Mucosa of descending colon (tissue), 3 donors: ENCODE data around the gene AIF1. TPM values are rescaled to one million over a fixed set of nuclear protein-coding genes. Genes with fewer than 3 reads are reported as not detected.

Source experiments
- ATAC-seq: fragments of 200-7000 bp; cut with Tn5 transposase; one replicate; pipeline ENCODE4 v1.9.1; 2020; ENCODE audit warnings: mild to moderate bottlenecking, moderate library complexity
- DNase-seq, 3 donors: peaks; one replicate each; pipeline ENCODE4 v3.0.0-alpha.2; 2020
- H3K36me3 ChIP-seq: fragments of 200-600 bp; one replicate; pipeline ENCODE4 v1.8.0; 2021; ENCODE audit warnings: low read depth, mild to moderate bottlenecking
- H3K4me1 ChIP-seq: fragments of 200-600 bp; one replicate; pipeline ENCODE4 v1.8.0; 2021; ENCODE audit warnings: low read depth, mild to moderate bottlenecking
- H3K4me3 ChIP-seq: fragments of 200-600 bp; one replicate; pipeline ENCODE4 v1.8.0; 2021; ENCODE audit warnings: mild to moderate bottlenecking
- H3K9me3 ChIP-seq: fragments of 200-600 bp; one replicate; pipeline ENCODE4 v1.8.0; 2021; ENCODE audit warnings: mild to moderate bottlenecking
- intact Hi-C, 2 donors: fragments of 100-400 bp; cut with DNase I in 1 of 2; cut with micrococcal nuclease in 1 of 2; formaldehyde crosslinking; loops; one replicate each; pipeline versions ENCODE4 v1.11.0 to v1.11.1; 2022; cut with DNase I, micrococcal nuclease
- long read RNA-seq, 2 donors: library from polyadenylated mRNA; unstranded; transcript quantifications; one replicate each; pipeline ENCODE4 v2.0.0, GENCODE V29; 2019 to 2021
- total RNA-seq, 3 donors: library from RNA; stranded (reverse); fragmentation: NEBNext Ultra II Directional in 2 of 3; extraction: Animal tissue kit (Norgen Biotek cat#: 25700) in 2 of 3; gene quantifications; one replicate each; pipeline versions ENCODE4 v1.2.1 to v1.2.4, GENCODE V29; 2021 to 2023
- TF ChIP-seq, protein P1 (sequence below): fragments of 200-600 bp; IDR thresholded peaks from one replicate; pipeline ENCODE4 v1.8.0; 2022; ENCODE audit warnings: antibody characterized with exemption, mild to moderate bottlenecking
- donor health status: DM: no; HTN: no; CAD: no; lungs with moderate emphysema.
- donor health status: DM: no; HTN: no; CAD: no.
- donor health status: DM: no; HTN: yes; CAD: no.

Gene AIF1
- total RNA-seq: 10 to 100 TPM in 2 of 3 donors, 1 to 10 TPM in 1; 6.1 to 28.4 (median 17.3) TPM
- long read RNA-seq, donor 1, partial matches to known transcripts: 0 of 5 reads
- long read RNA-seq, donor 1, other reads (novel, unspliced or antisense): 1 of 5 reads
- long read RNA-seq, donor 2, transcript AIF1-203 (6 exons, 711 nt): major isoform, 20 of 40 reads
- long read RNA-seq, donor 2, transcript AIF1-201 (6 exons, 607 nt): minor isoform, 6 of 40 reads
- long read RNA-seq, donor 2, partial matches to known transcripts: 10 of 40 reads
- long read RNA-seq, donor 2, other reads (novel, unspliced or antisense): 3 of 40 reads

DNA sequence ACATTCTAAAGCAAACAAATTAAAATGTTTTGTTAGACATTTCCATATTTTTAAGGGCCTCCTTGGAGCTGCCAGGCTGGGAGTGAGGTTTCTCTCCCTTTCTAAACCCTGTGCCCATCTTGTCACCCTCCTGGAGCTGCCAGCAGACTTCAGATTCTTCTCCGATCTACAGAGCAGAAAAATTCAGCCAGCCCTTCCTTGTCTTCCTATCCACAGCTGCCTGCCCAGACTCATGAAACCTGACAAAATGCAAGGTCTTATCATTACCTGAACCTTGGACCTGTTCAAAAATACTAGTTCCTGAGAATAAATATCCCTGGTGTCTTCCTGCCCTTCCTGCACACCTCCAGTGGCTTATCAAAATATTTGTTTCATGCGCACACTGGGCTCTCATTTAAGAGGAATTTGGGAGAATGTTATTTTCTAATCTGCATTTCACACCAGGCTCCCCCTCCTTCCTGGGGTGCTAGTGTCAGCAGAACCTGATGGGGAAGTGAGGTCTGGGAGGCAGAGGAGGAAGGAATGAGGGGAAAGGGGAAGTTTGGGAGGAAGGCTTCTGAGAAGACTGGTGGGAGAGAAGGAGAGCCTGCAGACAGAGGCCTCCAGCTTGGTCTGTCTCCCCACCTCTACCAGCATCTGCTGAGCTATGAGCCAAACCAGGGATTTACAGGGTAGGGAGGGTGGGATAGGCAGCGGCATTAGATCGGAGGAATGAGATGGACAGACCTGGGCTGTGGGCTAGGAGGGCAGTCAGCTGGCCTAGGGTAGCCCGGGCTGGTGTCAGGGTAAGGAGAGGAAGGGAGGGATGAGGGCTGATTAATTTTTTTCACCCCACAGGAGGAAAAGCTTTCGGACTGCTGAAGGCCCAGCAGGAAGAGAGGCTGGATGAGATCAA lies at the start of gene AIF1:
TSS of gene AIF1 (plus strand) at position 551 of the 895 bp plus-strand sequence. CDS start at position 647, 96 bp downstream.
- DNase-seq (no peak), ATAC-seq (peak; percentile 64)
- Histone ChIP-seq H3K9me3 (no peaks in the 10 kb centered on the region), H3K36me3 (no peaks in the 10 kb centered on the region), H3K4me3 (no peak within 1 kb of the TSS), H3K4me1 (no peaks in the 10 kb centered on the region)
- intact Hi-C loops: no loop called here
- TF ChIP-seq, protein P1, sequence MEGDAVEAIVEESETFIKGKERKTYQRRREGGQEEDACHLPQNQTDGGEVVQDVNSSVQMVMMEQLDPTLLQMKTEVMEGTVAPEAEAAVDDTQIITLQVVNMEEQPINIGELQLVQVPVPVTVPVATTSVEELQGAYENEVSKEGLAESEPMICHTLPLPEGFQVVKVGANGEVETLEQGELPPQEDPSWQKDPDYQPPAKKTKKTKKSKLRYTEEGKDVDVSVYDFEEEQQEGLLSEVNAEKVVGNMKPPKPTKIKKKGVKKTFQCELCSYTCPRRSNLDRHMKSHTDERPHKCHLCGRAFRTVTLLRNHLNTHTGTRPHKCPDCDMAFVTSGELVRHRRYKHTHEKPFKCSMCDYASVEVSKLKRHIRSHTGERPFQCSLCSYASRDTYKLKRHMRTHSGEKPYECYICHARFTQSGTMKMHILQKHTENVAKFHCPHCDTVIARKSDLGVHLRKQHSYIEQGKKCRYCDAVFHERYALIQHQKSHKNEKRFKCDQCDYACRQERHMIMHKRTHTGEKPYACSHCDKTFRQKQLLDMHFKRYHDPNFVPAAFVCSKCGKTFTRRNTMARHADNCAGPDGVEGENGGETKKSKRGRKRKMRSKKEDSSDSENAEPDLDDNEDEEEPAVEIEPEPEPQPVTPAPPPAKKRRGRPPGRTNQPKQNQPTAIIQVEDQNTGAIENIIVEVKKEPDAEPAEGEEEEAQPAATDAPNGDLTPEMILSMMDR: no peak

DNA sequence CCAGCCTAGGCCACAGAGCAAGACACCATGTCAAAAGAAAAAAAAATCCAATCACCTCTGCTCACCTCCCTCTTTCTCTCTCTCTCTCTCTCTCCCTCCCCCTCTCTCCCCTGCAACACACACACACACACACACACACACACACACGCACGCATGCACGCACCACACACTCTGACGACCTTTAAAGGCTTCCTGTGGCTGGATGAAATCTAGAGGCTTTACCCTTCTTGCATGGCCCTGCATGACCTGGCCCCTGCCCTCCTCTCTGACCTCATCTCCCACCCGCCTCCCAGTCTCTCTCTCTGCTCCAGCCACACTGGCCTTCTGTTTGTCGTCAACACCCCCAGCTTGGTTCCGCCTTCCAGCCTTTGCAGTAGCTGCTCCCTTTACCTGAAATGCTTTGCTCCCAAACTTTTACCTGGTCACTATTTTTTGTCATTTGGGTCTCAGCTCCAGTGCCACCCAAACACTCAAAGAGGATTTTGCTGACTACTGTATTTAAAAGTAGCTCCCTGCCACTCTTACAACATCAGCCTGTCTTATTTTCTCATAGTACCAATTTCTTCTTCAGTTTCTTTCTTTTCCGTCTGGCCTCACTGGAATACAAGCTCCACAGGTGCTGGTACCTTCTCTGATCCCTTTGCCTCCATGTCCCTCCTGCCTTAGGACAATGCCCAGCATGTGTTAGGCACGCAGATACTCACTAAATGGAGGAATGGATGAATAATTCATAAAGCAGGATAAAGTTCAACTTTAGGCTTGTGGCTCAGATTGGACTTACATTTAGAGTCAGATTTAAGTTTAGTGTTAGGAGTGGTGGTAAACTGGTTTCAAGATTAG lies 47.3 kb upstream of the AIF1 start:
- Histone ChIP-seq H3K4me1 (peaks cover 3% of the 10 kb centered on the region), H3K36me3 (no peaks in the 10 kb centered on the region), H3K4me3 (no peak overlapping the region), H3K9me3 (no peaks in the 10 kb centered on the region)
- DNase-seq: no peak
- TF ChIP-seq, protein P1: no peak
- intact Hi-C loops: no loop called here
- no peak for ATAC-seq

DNA sequence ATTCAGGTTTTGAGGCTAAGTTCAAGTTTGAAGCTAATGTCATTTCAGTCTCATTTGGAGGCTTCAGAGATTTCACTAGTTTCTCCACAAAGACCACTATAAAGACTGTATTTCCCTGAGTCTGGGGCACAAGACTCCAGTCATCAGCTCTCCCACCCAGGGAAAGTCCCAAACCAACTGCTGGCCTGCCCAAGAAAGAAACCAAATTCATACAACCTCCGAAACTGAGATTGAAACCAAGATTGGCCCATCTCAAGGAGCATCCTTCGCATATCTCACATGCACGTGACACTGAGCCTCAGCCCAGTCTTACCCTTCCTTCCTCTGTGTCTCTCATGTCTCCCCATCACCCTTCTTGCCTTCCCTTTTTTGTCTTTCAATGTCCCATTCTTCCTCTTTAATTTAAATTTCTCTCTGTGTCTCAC lies 46.5 kb upstream of the AIF1 start:
- Histone ChIP-seq H3K4me1 (peaks cover 3% of the 10 kb centered on the region), H3K36me3 (no peaks in the 10 kb centered on the region), H3K9me3 (no peaks in the 10 kb centered on the region), H3K4me3 (no peak overlapping the region)
- peak; percentile 72 for ATAC-seq
- DNase-seq: peak in 1 of 3 donors; percentile 52
- TF ChIP-seq, protein P1: no peak
- intact Hi-C loops: no loop called here

DNA sequence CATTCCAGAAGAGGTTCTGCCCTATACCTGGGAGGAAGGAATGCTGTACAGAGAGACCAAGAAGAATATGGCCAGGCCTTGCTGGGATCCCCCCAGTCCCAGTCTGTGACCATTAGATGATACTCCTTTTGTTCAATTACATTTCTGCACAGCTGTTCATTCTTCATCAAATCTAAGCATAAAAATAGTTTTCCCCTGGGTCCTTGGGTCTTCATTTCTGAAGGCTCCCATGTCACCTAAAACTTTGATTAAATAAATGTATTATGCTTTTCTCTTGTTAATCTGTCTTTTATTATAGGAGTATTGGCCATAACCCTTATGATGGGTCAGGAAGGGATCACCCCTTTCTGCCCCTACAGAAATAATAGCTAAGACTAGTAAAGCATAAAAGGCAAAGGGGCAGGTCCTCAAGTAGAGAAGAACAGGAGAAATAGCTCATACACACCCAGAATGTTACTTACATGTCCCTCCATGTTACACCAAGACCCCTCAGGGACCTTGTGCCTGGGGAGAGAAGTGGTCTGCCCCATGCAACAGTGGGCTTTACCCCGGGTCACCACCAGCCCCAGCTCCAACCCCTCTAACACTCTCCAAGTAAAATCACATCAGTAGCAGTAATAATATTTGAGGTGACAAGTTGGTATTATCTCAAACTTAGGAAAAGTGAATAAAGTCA lies 45.0 kb upstream of the AIF1 start:
- H3K9me3 ChIP-seq: no peaks in the 10 kb centered on the region
- DNase-seq: no peak
- H3K4me3 ChIP-seq: no peak overlapping the region
- TF ChIP-seq, protein P1: no peak
- H3K36me3 ChIP-seq: no peaks in the 10 kb centered on the region
- intact Hi-C loops: no loop called here
- H3K4me1 ChIP-seq: peaks cover 3% of the 10 kb centered on the region
- no peak for ATAC-seq
